GM21381 (cell line): ENCODE data around the gene VPS26B.
"Not testable (repeated sequence)": the region's sequence is repeated elsewhere in the genome, so short reads cannot be mapped to it uniquely, and the experiment has no call there.

ENCODE experiments used
- ATAC-seq: cut with Tn5 transposase; IDR thresholded peaks from one replicate; pipeline ENCODE4 v1.9.1; 2021; ENCODE audit warnings: mild to moderate bottlenecking, moderate library complexity; ENCODE audit not compliant: unreplicated experiment

VPS26B gene

GRCh38 chr11:134277183-134278001, 52.9 kb downstream of the VPS26B start:
- no peak for ATAC-seq

- no peak for ATAC-seq
Measured at GRCh38 chr11:134278356-134278755, 53.9 kb downstream of the VPS26B start.

GRCh38 chr11:134281635-134282034, 57.2 kb downstream of the VPS26B start:
- not testable (repeated sequence) for ATAC-seq

GRCh38 chr11:134282121-134283045, 57.9 kb downstream of the VPS26B start:
- ATAC-seq = no peak

GRCh38 chr11:134283461-134284230, 59.2 kb downstream of the VPS26B start:
- no peak for ATAC-seq

- ATAC-seq = not testable (repeated sequence)
Measured at GRCh38 chr11:134284349-134284748, 59.9 kb downstream of the VPS26B start.

- ATAC-seq = no peak
Measured at GRCh38 chr11:134287561-134287960, 63.1 kb downstream of the VPS26B start.

- ATAC-seq = no peak
Measured at GRCh38 chr11:134288486-134288885, 64.0 kb downstream of the VPS26B start.

GRCh38 chr11:134289167-134289566, 64.7 kb downstream of the VPS26B start:
- ATAC-seq = no peak

- ATAC-seq = no peak
Measured at GRCh38 chr11:134289789-134290188, 65.3 kb downstream of the VPS26B start.

- ATAC-seq = no peak
Measured at GRCh38 chr11:134290646-134291045, 66.2 kb downstream of the VPS26B start.

GRCh38 chr11:134291196-134291595, 66.7 kb downstream of the VPS26B start:
- ATAC-seq = no peak

- ATAC-seq = no peak
Measured at GRCh38 chr11:134292661-134293060, 68.2 kb downstream of the VPS26B start.

- no peak for ATAC-seq
Measured at GRCh38 chr11:134293119-134294113, 68.9 kb downstream of the VPS26B start.

- ATAC-seq = no peak
Measured at GRCh38 chr11:134294664-134295063, 70.2 kb downstream of the VPS26B start.
